ENCODE measurements around the gene ADIPOQ.
"Not testable (repeated sequence)": the region's sequence is repeated elsewhere in the genome, so short reads cannot be mapped to it uniquely, and the experiment has no call there.

Gene ADIPOQ

DNA sequence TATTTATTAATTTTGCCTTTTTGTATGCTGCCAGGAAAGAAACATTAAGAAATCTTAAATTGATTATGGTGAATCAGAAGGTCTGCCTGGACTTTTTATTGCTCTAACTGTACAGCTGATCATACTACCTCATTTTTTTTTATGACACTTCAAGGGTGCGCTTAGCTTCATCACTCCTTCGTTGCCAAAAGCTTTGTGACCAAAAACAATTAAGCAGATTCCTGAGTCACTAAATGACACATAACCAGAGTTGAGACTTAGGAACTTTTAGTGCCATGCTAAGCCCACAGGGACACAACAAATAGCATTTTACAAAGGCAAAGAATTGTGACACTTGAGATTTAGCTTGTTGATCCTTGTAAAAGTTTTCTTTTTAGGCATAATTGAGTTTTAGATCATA is 4.9 kb downstream of the ADIPOQ start:
- TF ChIP-seq, protein P1, sequence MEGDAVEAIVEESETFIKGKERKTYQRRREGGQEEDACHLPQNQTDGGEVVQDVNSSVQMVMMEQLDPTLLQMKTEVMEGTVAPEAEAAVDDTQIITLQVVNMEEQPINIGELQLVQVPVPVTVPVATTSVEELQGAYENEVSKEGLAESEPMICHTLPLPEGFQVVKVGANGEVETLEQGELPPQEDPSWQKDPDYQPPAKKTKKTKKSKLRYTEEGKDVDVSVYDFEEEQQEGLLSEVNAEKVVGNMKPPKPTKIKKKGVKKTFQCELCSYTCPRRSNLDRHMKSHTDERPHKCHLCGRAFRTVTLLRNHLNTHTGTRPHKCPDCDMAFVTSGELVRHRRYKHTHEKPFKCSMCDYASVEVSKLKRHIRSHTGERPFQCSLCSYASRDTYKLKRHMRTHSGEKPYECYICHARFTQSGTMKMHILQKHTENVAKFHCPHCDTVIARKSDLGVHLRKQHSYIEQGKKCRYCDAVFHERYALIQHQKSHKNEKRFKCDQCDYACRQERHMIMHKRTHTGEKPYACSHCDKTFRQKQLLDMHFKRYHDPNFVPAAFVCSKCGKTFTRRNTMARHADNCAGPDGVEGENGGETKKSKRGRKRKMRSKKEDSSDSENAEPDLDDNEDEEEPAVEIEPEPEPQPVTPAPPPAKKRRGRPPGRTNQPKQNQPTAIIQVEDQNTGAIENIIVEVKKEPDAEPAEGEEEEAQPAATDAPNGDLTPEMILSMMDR (IDR thresholded peaks at IDR 0.05; ENCODE audit: low read depth, low read length): no peak
- no peaks in the 10 kb centered on the region for H3K27me3 ChIP-seq (ENCODE audit: insufficient read depth, low read depth, severe bottlenecking)
- H3K27ac ChIP-seq: no peak overlapping the region
- no peaks in the 10 kb centered on the region for H3K36me3 ChIP-seq
- H3K9me3 ChIP-seq (ENCODE audit: severe bottlenecking): no peaks in the 10 kb centered on the region
- DNase-seq: no peak
- no peak overlapping the region for H3K4me3 ChIP-seq (ENCODE audit: low read depth, low read length)

DNA sequence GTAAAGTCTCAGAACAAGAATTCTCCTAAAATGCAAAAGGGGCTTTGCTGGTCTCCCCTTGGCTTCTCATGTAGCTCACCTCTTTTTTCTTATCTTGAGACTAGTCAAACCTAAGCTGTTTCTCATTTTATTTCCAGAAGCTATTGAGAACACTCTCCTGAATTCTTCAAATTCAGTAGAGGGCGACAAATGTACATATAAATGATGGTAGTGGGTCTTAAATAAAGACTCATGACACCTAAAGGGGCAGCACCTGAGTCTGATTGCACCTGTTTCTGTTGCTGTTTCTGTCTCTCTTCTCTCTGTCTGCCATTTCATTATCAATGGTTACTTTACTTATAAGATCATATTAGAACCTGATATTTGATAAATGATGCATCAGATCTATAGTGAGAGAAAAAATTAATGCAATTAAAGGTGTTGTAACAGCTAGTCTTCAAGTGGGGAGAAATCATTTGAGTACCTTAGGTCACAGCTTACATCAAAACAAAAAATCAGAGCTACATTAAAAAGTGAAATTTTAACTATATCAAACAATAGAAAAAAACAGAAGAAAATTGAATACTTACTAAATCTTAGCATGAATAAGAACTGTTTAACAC is 7.0 kb downstream of the ADIPOQ start:
- Histone ChIP-seq H3K4me3 (ENCODE audit: low read depth, low read length) (no peak overlapping the region), H3K27ac (no peak overlapping the region), H3K36me3 (no peaks in the 10 kb centered on the region), H3K9me3 (ENCODE audit: severe bottlenecking) (no peaks in the 10 kb centered on the region), H3K27me3 (ENCODE audit: insufficient read depth, low read depth, severe bottlenecking) (no peaks in the 10 kb centered on the region)
- no peak for DNase-seq
- TF ChIP-seq, protein P1 (IDR thresholded peaks at IDR 0.05; ENCODE audit: low read depth, low read length): peak; percentile 23; the same call in 1 of the 2 replicates

DNA sequence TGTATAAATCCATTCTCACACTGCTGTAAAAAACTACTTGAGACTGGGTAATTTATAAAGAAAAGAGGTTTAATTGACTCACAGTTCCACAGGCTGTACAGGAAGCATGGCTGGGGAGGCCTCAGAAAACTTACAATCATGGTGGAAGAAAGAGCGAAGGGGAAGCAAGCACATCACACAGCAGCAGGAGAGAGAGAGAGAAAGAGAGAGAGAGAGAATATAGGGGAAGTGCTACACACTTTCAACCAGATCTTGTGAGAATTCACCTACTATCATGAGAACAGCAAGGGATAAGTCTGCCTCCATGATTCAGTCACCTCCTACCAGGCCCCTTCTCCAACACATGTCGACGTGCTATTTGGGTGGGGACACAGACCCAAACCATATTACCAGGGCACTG is 9.3 kb downstream of the ADIPOQ start:
- DNase-seq; H3K27ac ChIP-seq; H3K27me3 ChIP-seq (ENCODE audit: insufficient read depth, low read depth, severe bottlenecking); H3K4me3 ChIP-seq (ENCODE audit: low read depth, low read length); H3K9me3 ChIP-seq (ENCODE audit: severe bottlenecking); H3K36me3 ChIP-seq: not testable (repeated sequence)

DNA sequence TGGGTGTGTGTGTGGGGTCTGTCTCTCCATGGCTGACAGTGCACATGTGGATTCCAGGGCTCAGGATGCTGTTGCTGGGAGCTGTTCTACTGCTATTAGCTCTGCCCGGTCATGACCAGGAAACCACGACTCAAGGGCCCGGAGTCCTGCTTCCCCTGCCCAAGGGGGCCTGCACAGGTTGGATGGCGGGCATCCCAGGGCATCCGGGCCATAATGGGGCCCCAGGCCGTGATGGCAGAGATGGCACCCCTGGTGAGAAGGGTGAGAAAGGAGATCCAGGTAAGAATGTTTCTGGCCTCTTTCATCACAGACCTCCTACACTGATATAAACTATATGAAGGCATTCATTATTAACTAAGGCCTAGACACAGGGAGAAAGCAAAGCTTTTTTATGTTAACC is 10.5 kb downstream of the ADIPOQ start:
- Histone ChIP-seq H3K27me3 (ENCODE audit: insufficient read depth, low read depth, severe bottlenecking) (no peaks in the 10 kb centered on the region), H3K27ac (no peak overlapping the region), H3K9me3 (ENCODE audit: severe bottlenecking) (no peaks in the 10 kb centered on the region), H3K36me3 (no peaks in the 10 kb centered on the region), H3K4me3 (ENCODE audit: low read depth, low read length) (no peak overlapping the region)
- TF ChIP-seq, protein P1 (IDR thresholded peaks at IDR 0.05; ENCODE audit: low read depth, low read length): no peak
- no peak for DNase-seq

DNA sequence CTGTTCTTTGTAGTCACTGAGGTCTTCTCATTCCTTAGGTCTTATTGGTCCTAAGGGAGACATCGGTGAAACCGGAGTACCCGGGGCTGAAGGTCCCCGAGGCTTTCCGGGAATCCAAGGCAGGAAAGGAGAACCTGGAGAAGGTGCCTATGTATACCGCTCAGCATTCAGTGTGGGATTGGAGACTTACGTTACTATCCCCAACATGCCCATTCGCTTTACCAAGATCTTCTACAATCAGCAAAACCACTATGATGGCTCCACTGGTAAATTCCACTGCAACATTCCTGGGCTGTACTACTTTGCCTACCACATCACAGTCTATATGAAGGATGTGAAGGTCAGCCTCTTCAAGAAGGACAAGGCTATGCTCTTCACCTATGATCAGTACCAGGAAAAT is 11.6 kb downstream of the ADIPOQ start:
- H3K27ac ChIP-seq: no peak overlapping the region
- H3K36me3 ChIP-seq: no peaks in the 10 kb centered on the region
- H3K4me3 ChIP-seq (ENCODE audit: low read depth, low read length): no peak overlapping the region
- TF ChIP-seq, protein P1 (IDR thresholded peaks at IDR 0.05; ENCODE audit: low read depth, low read length): no peak
- H3K9me3 ChIP-seq (ENCODE audit: severe bottlenecking): no peaks in the 10 kb centered on the region
- DNase-seq: no peak
- H3K27me3 ChIP-seq (ENCODE audit: insufficient read depth, low read depth, severe bottlenecking): no peaks in the 10 kb centered on the region

DNA sequence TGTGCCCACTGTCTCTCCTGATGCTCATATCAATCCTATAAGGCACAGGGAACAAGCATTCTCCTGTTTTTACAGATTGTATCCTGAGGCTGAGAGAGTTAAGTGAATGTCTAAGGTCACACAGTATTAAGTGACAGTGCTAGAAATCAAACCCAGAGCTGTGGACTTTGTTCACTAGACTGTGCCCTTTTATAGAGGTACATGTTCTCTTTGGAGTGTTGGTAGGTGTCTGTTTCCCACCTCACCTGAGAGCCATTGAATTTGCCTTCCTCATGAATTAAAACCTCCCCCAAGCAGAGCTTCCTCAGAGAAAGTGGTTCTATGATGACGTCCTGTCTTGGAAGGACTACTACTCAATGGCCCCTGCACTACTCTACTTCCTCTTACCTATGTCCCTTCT is 12.4 kb downstream of the ADIPOQ start:
- no peak for DNase-seq
- TF ChIP-seq, protein P1 (IDR thresholded peaks at IDR 0.05; ENCODE audit: low read depth, low read length): no peak

More for the DNA sequence above, 12.4 kb downstream of the ADIPOQ start:
- no peak overlapping the region for H3K27ac ChIP-seq
- H3K27me3 ChIP-seq (ENCODE audit: insufficient read depth, low read depth, severe bottlenecking): no peaks in the 10 kb centered on the region
- H3K4me3 ChIP-seq (ENCODE audit: low read depth, low read length): no peak overlapping the region
- no peaks in the 10 kb centered on the region for H3K36me3 ChIP-seq
- H3K9me3 ChIP-seq (ENCODE audit: severe bottlenecking): no peaks in the 10 kb centered on the region
